ENCODE data around the gene GPRC5A. TPM values are rescaled to one million over a fixed set of nuclear protein-coding genes. Genes with fewer than 3 reads are reported as not detected.

The GPRC5A gene
- total and polyA plus RNA-seq, 2 of the 13 experiments (the other 11 are each of a cell fraction or from before 2014, with no cell fraction given) = 0.27 to 3.0 TPM

- H3K4me1 ChIP-seq (ENCODE audit: insufficient read depth, low read length) = peaks cover 11% of the 10 kb centered on the region
- no peaks in the 10 kb centered on the region for H4K20me1 ChIP-seq (ENCODE audit: insufficient read depth, low read length)
- ChIA-PET POLR2A (no interaction called here), CTCF (ENCODE audit: low intra/inter-chr PET ratio, low total read pairs) (no interaction called here)
- no peak for ATAC-seq
- H2AFZ ChIP-seq (ENCODE audit: low read length) = no peak overlapping the region
- H3K79me2 ChIP-seq (ENCODE audit: insufficient read depth, low read length) = no peaks in the 10 kb centered on the region
- no peak overlapping the region for H3K4me2 ChIP-seq (ENCODE audit: low read depth, low read length)
- no peak overlapping the region for H3K9ac ChIP-seq (ENCODE audit: insufficient read depth, low read depth, low read length)
- TF ChIP-seq ATAD3A (CRISPR knock-in tag; IDR thresholded peaks at IDR 0.05) (no peak), ZNF430 (CRISPR knock-in tag; IDR thresholded peaks at IDR 0.05) (no peak), THAP11 (CRISPR knock-in tag; IDR thresholded peaks at IDR 0.05) (no peak), ZNF282 (IDR thresholded peaks at IDR 0.05; ENCODE audit: partially characterized antibody) (no peak), SP2 (CRISPR knock-in tag; IDR thresholded peaks at IDR 0.05) (no peak), CSRNP2 (CRISPR knock-in tag; conservative IDR thresholded peaks at IDR 0.05; ENCODE audit: low read depth) (no peak), MXD4 (CRISPR knock-in tag; IDR thresholded peaks at IDR 0.05) (no peak), ZBTB37 (CRISPR knock-in tag; IDR thresholded peaks at IDR 0.05) (no peak), THAP7 (CRISPR knock-in tag; IDR thresholded peaks at IDR 0.05) (no peak)
- H3K4me3 ChIP-seq (replicated peaks in 1 of 3; ENCODE audit: insufficient read depth in 1 of 3, low read depth in 2 of 3, low read length in 3 of 3) = no peak overlapping the region
- no TSS peak for BruUV-seq (replicated peaks)
- peaks cover 0 to 1% of the 10 kb centered on the region in 2 experiments; a peak in 1 of 5 replicates for H3K27me3 ChIP-seq (ENCODE audit: control insufficient read depth in 1 of 2, insufficient read depth in 2 of 2, low read length in 2 of 2)
- H3K36me3 ChIP-seq (replicated peaks in 1 of 2; ENCODE audit: control insufficient read depth in 1 of 2, insufficient read depth in 2 of 2, low read length in 2 of 2) = no peaks in the 10 kb centered on the region
- H3K9me3 ChIP-seq (ENCODE audit: low read length) = no peaks in the 10 kb centered on the region
- WGBS (ENCODE audit: low lambda C conversion rate) = 11% methylated on average over 4 of the region's 4 CpGs
- H3K27ac ChIP-seq (ENCODE audit: extremely low read length, insufficient read depth, low read length) = no peak overlapping the region
- DNase-seq (ENCODE audit: low spot score) = no peak
- no peak for FAIRE-seq
- in situ Hi-C loops (cut with HindIII; ENCODE audit: extremely low pct_ligation_motif_present, low pct_unique_long_range_greater_than_20kb) = no loop called here
- intact Hi-C loops (cut with micrococcal nuclease; ENCODE audit: unreplicated experiment) = no loop called here
Measured at GRCh38 chr12:12909228-12909994, 18.0 kb downstream of the GPRC5A start.
